ENCODE measurements around the gene FGFR3.

Gene FGFR3

GRCh38 chr4:1813915-1814314, 20.8 kb downstream of the FGFR3 start:
- TF ChIP-seq CTCF (IDR thresholded peaks at IDR 0.05; ENCODE audit: extremely low read depth, insufficient read depth, missing control alignments), result peak; percentile 49
- in situ Hi-C loops (cut with MboI; ENCODE audit: low pct_unique_long_range_greater_than_20kb, low sequenced_read_pairs, unreplicated experiment), result loop anchor here (5.0 kb wide), 1 partner anchor 72 kb away; no protein-coding TSS in a partner anchor
- DNase-seq (ENCODE audit: low spot score), result no peak

GRCh38 chr4:1814453-1814852, 21.4 kb downstream of the FGFR3 start:
- no peak for DNase-seq (ENCODE audit: low spot score)
- TF ChIP-seq CTCF (IDR thresholded peaks at IDR 0.05; ENCODE audit: extremely low read depth, insufficient read depth, missing control alignments), result no peak
- in situ Hi-C loops (cut with MboI; ENCODE audit: low pct_unique_long_range_greater_than_20kb, low sequenced_read_pairs, unreplicated experiment), result loop anchor here (5.0 kb wide), 1 partner anchor 72 kb away; no protein-coding TSS in a partner anchor

- no peak for TF ChIP-seq CTCF (IDR thresholded peaks at IDR 0.05; ENCODE audit: extremely low read depth, insufficient read depth, missing control alignments)
- in situ Hi-C loops (cut with MboI; ENCODE audit: low pct_unique_long_range_greater_than_20kb, low sequenced_read_pairs, unreplicated experiment), result no loop called here
These were observed 22.3 kb downstream of the FGFR3 start for GRCh38 chr4:1815096-1815996.

GRCh38 chr4:1815997-1816860, 23.1 kb downstream of the FGFR3 start:
- DNase-seq (ENCODE audit: low spot score), result no peak
- no peak for TF ChIP-seq CTCF (IDR thresholded peaks at IDR 0.05; ENCODE audit: extremely low read depth, insufficient read depth, missing control alignments)
- in situ Hi-C loops (cut with MboI; ENCODE audit: low pct_unique_long_range_greater_than_20kb, low sequenced_read_pairs, unreplicated experiment), result no loop called here

More at GRCh38 chr4:1815096-1815996, 22.3 kb downstream of the FGFR3 start:
- DNase-seq (ENCODE audit: low spot score), result no peak

GRCh38 chr4:1819284-1819683, 26.2 kb downstream of the FGFR3 start:
- TF ChIP-seq CTCF (IDR thresholded peaks at IDR 0.05; ENCODE audit: extremely low read depth, insufficient read depth, missing control alignments), result no peak
- in situ Hi-C loops (cut with MboI; ENCODE audit: low pct_unique_long_range_greater_than_20kb, low sequenced_read_pairs, unreplicated experiment), result no loop called here
- DNase-seq (ENCODE audit: low spot score), result no peak

GRCh38 chr4:1819816-1820215, 26.7 kb downstream of the FGFR3 start:
- in situ Hi-C loops (cut with MboI; ENCODE audit: low pct_unique_long_range_greater_than_20kb, low sequenced_read_pairs, unreplicated experiment), result no loop called here
- no peak for TF ChIP-seq CTCF (IDR thresholded peaks at IDR 0.05; ENCODE audit: extremely low read depth, insufficient read depth, missing control alignments)
- no peak for DNase-seq (ENCODE audit: low spot score)

Data from GM13977 (cell line).